Esophagus squamous epithelium (tissue), 5 donors: ENCODE results near the gene DNAJC1. TPM values are rescaled to one million over a fixed set of nuclear protein-coding genes. Genes with fewer than 3 reads are reported as not detected.
"Not testable (repeated sequence)": the region's sequence is repeated elsewhere in the genome, so short reads cannot be mapped to it uniquely, and the experiment has no call there.

ENCODE experiments used
- DNase-seq: peaks from one replicate; lab custom pipeline; 2025; lab: John Stamatoyannopoulos, UW
- H3K27ac ChIP-seq, 4 donors: fragments of 200-600 bp; sonication (generic); one replicate each; pipeline ENCODE4 v1.5.1; 2016 to 2019; ENCODE audit warnings: mild to moderate bottlenecking in 1 of 4
- H3K27me3 ChIP-seq, 4 donors: fragments of 200-600 bp; sonication (generic); 1 replicate in 3 of 4; 2 replicates in 1 of 4; pipeline versions ENCODE4 v1.5.1 to v1.6.0; 2017 to 2021; ENCODE audit warnings: antibody characterized with exemption in 1 of 4
- H3K36me3 ChIP-seq, 3 donors: fragments of 200-600 bp; sonication (generic); one replicate each; pipeline ENCODE4 v1.5.1; 2016 to 2019
- H3K4me1 ChIP-seq, 3 donors: fragments of 200-600 bp; sonication (generic); one replicate each; pipeline ENCODE4 v1.5.1; 2017 to 2019
- H3K4me3 ChIP-seq, 4 donors: fragments of 200-600 bp; sonication (generic); 1 replicate in 3 of 4; 2 replicates in 1 of 4; pipeline ENCODE4 v1.5.1; 2016 to 2019; ENCODE audit warnings: mild to moderate bottlenecking in 2 of 4, moderate library complexity in 1 of 4
- H3K9me3 ChIP-seq, 3 donors: fragments of 200-600 bp; sonication (generic); one replicate each; pipeline ENCODE4 v1.5.1; 2016 to 2019
- POLR2A ChIP-seq, 4 donors: fragments of 450-650 bp; IDR thresholded peaks; one replicate each; pipeline ENCODE4 v1.6.1; 2017; ENCODE audit warnings: antibody characterized with exemption in 4 of 4, mild to moderate bottlenecking in 4 of 4, moderate library complexity in 3 of 4
- WGBS, 2 donors: methylation state at CpG; one replicate each; pipeline ENCODE4 v1.1.5; 2018; 5-methylcytosine and 5-hydroxymethylcytosine counted together
- intact Hi-C: fragments of 100-400 bp; cut with DNase I; formaldehyde crosslinking; loops from one replicate; pipeline ENCODE4 v1.15.0; 2022
- total RNA-seq, 4 donors: library from RNA; depleted of rRNA; stranded (reverse); fragments of >200 nt; gene quantifications; one replicate each; pipeline ENCODE4 v1.1.0, GENCODE V29; 2016
- TF ChIP-seq, protein P1 (sequence below), 6 experiments: fragments of 450-650 bp in 4 of 6; fragments of 200-600 bp in 2 of 6; sonication (generic) in 2 of 6; IDR thresholded peaks; one replicate each; pipeline ENCODE4 v1.5.1; 2016 to 2019; ENCODE audit warnings: antibody characterized with exemption in 6 of 6, mild to moderate bottlenecking in 4 of 6, moderate library complexity in 4 of 6
- donor health status: DM: yes; HTN: yes; CAD: no.

DNAJC1 gene
- total RNA-seq, 4 donors from 2014 or later = 36.1 to 84.8 (median 43.6) TPM

DNA sequence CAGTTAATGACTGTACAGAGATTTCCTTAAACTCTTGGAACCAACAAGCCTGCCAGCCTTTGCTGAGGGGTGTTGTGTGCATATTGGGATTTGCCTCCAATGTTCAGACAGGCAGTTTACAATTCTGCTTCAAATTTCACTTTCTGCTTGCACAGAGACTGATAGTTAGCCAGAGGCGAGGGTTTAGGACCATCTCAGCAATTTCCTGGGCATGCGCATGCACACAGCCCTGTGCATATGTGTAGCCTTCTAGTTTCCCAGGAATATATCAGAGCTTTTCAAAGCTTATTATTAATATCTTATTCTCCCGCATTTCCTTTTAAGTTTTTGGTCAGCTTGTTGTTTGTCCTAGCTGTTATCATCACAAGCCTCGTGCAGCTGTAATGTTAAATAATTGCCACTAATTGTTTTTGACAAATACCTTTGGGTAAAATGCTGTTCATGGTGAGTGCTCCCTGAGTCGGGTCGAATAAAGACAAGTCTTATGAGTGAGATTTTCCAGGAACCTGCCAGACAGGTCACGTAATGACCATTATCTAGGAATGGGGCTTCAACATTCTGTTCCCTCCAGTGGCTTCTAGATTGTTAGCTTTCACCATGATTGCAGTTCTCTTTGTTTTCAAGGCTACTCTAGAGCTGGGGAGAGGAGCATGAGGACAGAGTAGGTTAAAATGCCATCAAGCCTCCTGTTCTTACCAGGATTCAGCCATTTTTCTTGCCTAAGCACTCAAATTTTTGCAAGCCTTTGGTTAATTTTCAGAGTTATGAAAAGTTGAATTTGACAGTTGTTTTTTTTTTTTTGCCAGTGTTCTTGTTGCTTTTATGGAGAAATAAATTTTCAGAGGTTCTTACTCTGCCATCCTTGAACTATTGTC lies 24.1 kb upstream of the DNAJC1 start:
- no peak for TF ChIP-seq POLR2A (IDR thresholded peaks at IDR 0.05)
- TF ChIP-seq, protein P1, sequence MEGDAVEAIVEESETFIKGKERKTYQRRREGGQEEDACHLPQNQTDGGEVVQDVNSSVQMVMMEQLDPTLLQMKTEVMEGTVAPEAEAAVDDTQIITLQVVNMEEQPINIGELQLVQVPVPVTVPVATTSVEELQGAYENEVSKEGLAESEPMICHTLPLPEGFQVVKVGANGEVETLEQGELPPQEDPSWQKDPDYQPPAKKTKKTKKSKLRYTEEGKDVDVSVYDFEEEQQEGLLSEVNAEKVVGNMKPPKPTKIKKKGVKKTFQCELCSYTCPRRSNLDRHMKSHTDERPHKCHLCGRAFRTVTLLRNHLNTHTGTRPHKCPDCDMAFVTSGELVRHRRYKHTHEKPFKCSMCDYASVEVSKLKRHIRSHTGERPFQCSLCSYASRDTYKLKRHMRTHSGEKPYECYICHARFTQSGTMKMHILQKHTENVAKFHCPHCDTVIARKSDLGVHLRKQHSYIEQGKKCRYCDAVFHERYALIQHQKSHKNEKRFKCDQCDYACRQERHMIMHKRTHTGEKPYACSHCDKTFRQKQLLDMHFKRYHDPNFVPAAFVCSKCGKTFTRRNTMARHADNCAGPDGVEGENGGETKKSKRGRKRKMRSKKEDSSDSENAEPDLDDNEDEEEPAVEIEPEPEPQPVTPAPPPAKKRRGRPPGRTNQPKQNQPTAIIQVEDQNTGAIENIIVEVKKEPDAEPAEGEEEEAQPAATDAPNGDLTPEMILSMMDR (IDR thresholded peaks at IDR 0.05) = no peak
- no peaks in the 10 kb centered on the region for H3K4me1 ChIP-seq
- DNase-seq = no peak
- no peaks in the 10 kb centered on the region for H3K27me3 ChIP-seq
- H3K4me3 ChIP-seq = no peak overlapping the region
- WGBS, 2 donors = 82 to 84% methylated on average over 7 of the region's 7 CpGs
- H3K27ac ChIP-seq = no peak overlapping the region
- H3K9me3 ChIP-seq = no peaks in the 10 kb centered on the region
- intact Hi-C loops = no loop called here
- H3K36me3 ChIP-seq = no peaks in the 10 kb centered on the region

DNA sequence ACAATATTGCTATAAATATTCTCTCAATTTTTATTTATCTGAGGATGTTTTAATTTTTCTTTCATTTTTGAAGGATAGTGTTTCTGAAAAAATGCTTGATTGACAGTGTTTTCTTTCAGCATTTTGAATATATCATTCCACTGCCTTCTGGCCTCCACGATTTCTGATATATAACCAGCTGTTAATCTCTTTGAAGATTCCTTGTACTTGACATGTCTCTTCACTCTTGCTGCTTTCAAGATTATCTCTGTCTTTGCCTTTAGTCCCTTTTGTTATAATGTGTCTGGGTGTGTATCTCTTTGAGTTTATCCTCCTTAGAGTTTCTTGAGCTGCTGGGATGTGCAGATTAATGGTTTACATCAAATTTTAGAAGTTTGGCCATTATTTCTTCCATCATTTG lies 22.8 kb upstream of the DNAJC1 start:
- H3K27ac ChIP-seq = no peak overlapping the region
- TF ChIP-seq POLR2A (IDR thresholded peaks at IDR 0.05) = no peak
- no peaks in the 10 kb centered on the region for H3K27me3 ChIP-seq
- no peaks in the 10 kb centered on the region for H3K9me3 ChIP-seq
- no peak for DNase-seq
- H3K4me3 ChIP-seq = no peak overlapping the region
- H3K4me1 ChIP-seq = peaks cover 0 to 5% (median 0%) of the 10 kb centered on the region in 3 donors
- intact Hi-C loops = no loop called here
- no peaks in the 10 kb centered on the region for H3K36me3 ChIP-seq
- WGBS, 2 donors = 57 to 68% methylated on average over 1 of the region's 1 CpG

DNA sequence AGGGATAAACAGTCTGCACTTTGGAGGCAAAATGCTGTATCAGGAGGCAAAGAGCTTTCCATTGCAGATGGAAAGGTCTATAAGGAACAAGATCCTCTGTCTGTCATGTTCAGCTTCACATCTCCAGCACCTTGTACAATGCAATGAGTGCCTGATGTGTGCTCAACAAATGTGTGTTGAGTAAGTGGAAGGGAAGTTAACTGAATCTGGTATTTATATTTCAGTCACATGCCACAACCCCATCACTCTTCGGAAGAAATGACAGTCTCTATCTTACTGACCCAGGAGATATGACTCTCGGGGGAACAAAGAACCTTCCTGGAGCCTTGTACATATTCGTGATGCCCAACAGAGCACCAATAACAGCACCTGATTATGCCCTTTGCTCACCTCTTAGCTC lies 20.0 kb upstream of the DNAJC1 start:
- intact Hi-C loops = no loop called here
- H3K27ac ChIP-seq = no peak overlapping the region
- TF ChIP-seq, protein P1 (IDR thresholded peaks at IDR 0.05) = no peak
- no peak for TF ChIP-seq POLR2A (IDR thresholded peaks at IDR 0.05)

DNA sequence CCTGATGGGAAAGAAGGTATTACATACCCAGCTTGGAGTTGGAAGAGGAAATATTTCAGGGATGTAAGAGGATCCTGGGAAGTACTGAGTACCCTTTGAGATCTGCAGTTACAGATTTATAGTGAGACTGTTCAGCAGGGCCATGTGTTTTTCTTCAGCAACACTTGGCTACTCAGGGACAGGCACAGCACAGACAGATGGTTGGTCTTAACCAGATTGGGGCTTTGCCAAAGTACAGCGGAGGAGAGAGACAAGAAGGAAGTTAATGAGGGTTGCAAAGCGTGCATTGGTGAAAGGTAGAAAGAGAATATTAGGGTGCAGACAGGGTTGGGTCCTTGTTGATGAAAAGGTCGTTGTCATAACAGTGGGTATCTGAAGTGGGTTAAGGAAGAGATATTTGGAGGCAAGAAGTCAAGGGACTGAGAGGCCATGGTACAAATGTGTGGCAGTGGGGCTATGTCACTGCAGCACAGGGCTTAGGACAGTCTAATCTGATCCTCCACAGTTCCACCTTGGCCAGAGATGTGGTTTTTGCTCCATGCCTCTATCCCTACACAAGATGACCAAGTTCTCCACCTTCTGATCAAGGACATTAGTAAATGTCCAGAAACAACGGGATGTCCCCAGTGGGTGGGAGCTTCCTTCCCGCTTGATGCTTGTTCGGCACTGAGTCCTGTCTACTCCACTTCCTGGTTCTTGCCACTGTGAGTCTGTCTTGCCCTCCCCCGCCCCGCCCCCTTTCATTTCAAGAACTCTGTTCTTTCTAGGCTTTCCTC lies 18.9 kb upstream of the DNAJC1 start:
- Histone ChIP-seq H3K9me3 (no peaks in the 10 kb centered on the region), H3K4me1 (peaks cover 0 to 5% (median 0%) of the 10 kb centered on the region in 3 donors), H3K36me3 (no peaks in the 10 kb centered on the region), H3K4me3 (peak overlapping the region in 1 of 4 donors; percentile 22), H3K27me3 (no peaks in the 10 kb centered on the region), H3K27ac (no peak overlapping the region)
- DNase-seq = no peak
- no peak for TF ChIP-seq POLR2A (IDR thresholded peaks at IDR 0.05)
- TF ChIP-seq, protein P1 (IDR thresholded peaks at IDR 0.05) = no peak
- intact Hi-C loops = no loop called here
- WGBS, 2 donors = 51 to 78% methylated on average over 8 of the region's 8 CpGs

More for the DNA sequence above, 20.0 kb upstream of the DNAJC1 start:
- Histone ChIP-seq H3K36me3 (no peaks in the 10 kb centered on the region), H3K4me3 (no peak overlapping the region), H3K9me3 (no peaks in the 10 kb centered on the region), H3K27me3 (no peaks in the 10 kb centered on the region), H3K4me1 (peaks cover 0 to 5% (median 0%) of the 10 kb centered on the region in 3 donors)
- DNase-seq = no peak
- WGBS, 2 donors = 42 to 50% methylated on average over 3 of the region's 3 CpGs

DNA sequence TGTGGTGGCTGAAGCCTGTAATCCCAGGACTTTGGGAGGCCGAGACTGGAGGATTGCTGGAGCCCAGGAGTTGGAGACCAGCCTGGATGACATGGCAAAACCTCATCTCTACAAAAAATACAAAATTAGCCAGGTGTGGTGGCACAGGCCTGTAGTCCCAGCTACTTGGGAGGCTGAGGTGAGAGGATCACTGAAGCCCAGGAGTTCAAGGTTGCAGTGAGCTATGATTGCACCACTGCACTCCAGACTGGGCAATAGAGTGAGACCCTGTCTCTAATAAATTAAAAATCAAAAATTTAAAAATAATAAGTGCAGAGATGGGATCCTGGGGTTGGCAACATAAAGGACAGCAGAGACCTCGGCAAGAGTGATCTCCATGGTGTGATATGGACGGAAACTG lies 17.6 kb upstream of the DNAJC1 start:
- H3K27ac ChIP-seq, intact Hi-C loops, H3K4me1 ChIP-seq, H3K36me3 ChIP-seq, H3K9me3 ChIP-seq, H3K4me3 ChIP-seq, DNase-seq, H3K27me3 ChIP-seq: not testable (repeated sequence)
- 74 to 87% methylated on average over 3 of the region's 3 CpGs for WGBS, 2 donors
